Midbrain (tissue), 1 donor: Measurements from ENCODE around the gene CENPM.

ENCODE experiments used
- DNase-seq: peaks from one replicate; lab custom pipeline; 2025; lab: John Stamatoyannopoulos, UW

CENPM gene

GRCh38 chr22:41933411-41934177 lies 13.4 kb downstream of the CENPM start:
- DNase-seq = no peak

GRCh38 chr22:41932353-41932752 lies 14.6 kb downstream of the CENPM start:
- no peak for DNase-seq

DNA sequence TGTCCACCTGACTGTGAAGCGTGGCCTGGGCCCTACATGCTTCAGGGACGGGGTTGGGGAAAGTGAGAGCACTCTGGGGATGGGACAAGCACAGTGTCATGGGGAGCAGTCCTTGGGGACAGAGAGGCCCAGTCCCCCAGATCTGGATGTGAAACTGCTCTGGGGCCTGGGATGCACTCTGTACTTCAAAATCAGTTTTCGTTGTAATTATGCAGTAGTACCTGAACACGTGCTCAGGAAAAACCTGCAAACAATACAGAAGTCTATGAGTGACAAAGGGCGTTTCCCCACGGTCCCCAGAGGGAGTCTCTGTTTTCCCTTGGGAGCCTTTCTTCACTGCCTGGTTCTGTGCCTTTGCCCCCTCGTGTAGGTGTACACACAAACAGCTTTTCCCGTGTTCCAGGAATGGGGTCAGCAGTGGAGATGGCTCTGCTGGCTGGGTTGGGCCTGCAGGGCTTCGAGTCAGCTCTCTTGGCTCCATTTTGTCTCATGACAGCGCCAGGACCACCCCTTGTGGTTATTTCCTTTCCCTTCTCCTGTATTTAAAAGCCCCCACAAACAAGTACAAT lies 15.2 kb downstream of the CENPM start:
- no peak for DNase-seq

GRCh38 chr22:41929418-41929810 lies 17.5 kb downstream of the CENPM start:
- DNase-seq = no peak

DNA sequence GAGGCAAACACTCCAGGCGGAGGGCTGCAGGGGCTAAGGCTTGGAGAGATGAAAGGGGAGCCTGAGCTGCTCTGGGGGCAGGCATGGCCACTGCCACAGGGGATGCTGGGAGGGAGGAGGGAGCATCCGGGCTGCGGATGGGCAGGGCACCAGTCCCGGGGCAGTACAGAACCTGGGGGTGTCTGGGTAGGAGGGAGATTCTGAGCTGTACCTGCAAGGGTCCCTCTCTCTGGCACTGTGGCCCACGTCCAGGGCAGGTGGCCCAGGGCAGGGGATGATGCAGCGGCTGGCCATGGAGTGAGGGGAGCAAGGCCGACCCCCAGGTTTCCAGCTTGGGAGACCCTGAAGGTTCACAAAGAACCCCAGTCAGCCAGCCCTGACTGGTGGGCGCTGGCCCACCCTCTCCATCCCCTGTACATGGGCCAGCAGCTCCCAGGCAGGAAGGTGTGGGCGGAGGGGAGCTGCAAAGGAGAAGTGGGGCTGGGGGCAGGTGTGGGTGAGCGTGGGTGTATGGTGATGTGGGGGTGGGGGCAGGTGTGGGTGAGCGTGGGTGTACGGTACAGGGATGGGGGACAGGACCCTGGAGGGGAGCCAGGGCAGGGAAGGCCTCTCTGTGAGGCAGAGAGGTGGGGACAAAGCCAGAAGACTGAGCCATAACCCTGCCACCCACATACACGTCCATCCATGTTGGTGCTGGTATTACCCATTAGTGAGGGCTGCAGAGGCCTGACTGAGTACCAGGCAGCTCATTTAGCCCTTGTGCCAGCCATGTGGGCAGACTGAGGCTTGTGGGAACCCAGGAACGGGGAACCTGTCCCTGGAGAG lies 18.1 kb downstream of the CENPM start:
- no peak for DNase-seq

DNA sequence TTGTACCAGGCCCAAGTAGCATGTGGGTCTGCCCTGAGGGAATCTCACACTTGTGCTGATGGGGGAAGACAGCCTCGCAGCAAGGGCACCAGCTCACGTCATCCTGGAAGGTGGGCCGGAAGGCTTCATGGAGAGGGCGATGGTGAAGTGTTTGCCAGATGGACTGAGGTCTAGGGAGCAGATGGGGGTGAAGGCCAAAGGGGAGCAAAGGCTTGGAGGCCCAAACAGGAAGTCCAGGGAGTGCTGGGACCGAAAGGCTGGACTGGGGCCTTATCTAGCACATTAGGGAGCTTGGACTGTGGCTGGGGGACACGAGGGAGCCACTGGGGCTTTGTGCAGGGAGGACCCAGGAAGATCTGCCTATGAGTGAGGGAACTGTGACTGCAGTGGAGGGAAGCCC lies 19.1 kb downstream of the CENPM start:
- no peak for DNase-seq

- DNase-seq = no peak
Measured at GRCh38 chr22:41925783-41926460, 21.0 kb downstream of the CENPM start.

DNA sequence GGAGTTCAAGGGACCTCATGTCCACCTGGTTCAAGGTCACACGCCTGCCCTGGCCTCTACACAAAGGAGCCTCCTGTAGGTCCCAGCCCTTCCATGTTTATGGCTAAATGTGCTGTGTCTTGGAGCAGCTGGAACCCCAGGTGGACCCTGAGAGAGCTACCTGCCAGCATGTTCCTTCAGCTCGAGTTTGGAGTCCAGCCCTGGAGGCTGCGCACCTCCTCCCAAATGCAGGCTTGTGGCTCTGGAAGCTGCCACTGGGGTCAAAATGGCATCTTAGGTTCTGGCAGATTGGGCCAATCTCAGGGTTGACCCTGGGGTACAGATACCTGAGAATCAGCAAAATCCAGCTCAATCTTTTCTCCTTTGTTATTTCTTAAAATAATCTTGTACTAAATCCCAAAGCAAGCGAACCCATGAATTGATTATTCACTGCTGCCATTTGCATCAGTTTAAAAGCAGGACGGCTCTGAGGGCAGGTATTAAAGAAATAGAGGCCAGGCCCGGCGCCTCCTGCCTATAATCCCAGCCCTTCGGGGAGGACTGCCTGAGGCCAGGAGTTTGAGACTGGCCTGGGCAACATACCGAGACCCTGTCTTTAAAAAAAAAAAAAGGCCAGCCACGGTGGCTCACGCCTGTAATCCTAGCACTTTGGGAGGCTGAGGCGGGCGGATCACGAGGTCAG lies 23.2 kb downstream of the CENPM start:
- DNase-seq = no peak

DNA sequence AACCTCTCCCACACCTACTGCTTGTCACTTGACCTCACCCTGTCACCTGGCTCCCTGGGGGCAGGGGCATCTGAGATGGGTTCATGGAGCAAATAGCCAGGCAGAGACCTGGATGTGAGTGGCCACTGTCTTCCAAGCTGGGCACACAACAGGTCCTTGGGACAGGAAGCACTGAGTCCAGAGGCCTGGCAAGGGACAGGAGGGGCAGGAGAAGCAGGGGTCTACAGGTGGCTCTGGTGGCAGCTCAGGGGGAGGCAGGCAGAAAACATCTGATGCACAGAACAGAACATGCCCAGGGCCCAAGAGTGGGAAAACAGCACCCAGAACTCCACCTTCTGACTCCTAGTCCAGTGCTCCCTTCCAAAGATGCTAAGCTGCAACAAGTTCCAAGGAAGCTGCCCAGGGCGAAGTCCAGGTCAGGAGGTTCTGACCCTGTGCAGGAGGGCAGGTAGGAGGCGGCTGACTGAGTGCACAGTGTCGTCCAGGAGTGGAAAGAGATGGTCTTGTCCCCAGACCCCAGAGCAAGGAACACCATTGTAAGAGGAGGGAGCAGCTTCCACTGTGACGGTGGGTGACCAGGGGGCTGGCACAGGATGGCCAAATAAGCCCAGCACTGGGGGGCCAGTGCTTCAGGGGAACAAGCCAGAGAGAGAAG lies 23.9 kb downstream of the CENPM start:
- DNase-seq = no peak

DNA sequence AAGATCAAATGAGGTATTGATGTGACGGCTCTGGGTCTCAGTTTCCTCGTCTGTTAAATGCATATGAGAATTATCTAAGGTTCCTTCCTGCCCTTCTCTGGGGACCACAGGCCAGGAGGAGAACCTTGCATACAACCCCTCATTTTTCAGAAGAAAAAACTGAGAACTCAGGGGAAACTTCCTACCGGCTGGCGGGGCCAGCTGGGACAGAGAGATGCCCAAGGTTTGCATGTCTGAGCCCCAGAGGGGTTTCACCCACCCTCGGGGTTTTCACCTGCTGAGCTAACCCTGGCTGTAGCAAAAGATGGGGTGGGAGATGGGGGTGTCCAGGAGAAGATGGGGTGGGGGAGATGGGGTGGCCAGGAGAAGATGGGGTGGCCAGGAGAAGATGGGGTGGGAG lies 24.6 kb downstream of the CENPM start:
- DNase-seq = no peak

GRCh38 chr22:41920271-41920976 lies 26.5 kb downstream of the CENPM start:
- no peak for DNase-seq

GRCh38 chr22:41919357-41920224 lies 27.4 kb downstream of the CENPM start:
- peak; percentile 8 for DNase-seq

- no peak for DNase-seq
Measured at GRCh38 chr22:41917903-41918791, 28.8 kb downstream of the CENPM start.

GRCh38 chr22:41917375-41917902 lies 29.5 kb downstream of the CENPM start:
- DNase-seq = no peak

DNA sequence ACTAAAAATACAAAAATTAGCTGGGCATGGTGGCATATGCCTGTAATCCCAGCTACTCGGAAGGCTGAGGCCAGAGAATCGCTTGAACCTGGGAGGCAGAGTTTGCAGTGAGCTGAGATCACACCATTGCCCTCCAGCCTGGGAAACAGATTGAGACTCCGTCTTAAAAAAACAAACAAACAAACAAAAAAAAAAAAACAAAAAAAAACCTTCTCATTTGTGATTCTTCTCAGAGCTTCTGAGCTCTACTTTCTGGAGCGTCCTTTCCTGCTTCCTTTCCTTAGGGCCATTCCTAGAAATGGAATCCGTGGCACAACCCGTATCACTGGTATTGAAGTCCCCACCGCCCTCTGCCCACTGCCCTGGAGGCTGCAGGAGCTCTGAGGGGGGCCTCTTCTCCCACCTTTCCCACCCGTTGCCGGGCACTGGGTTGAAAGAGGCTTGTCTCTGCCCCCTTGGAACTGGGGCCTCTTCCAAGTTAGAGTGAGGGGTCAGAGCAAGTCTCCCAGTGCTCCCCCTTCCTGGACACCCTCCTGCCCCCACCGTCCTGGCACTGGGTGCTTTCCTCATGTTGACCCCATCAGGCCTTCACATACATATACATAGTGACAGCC lies 30.1 kb downstream of the CENPM start:
- no peak for DNase-seq

- DNase-seq = no peak
Measured at GRCh38 chr22:41915786-41916493, 31.0 kb downstream of the CENPM start.
